ENCODE data around the gene OR10A4. TPM values are rescaled to one million over a fixed set of nuclear protein-coding genes. Genes with fewer than 3 reads are reported as not detected.

The OR10A4 gene
- total and polyA plus RNA-seq, 2 of the 13 experiments (the other 11 are each of a cell fraction or from before 2014, with no cell fraction given): not detected

DNA sequence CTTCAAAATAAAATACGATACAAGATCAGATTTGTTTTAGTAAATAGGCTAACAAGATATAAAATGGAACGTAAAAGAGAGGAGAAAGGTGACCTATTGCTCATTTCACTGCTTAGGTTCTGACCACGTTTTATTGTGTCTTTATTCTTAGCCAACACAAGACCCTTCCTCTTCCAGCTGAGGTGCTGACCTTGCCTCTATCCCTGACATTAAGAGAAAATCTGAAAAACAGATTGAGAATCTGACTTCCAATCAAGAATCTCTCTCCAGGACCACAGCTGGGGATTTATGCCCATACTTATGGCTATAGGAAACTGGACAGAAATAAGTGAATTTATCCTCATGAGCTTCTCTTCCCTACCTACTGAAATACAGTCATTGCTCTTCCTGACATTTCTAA is 31.0 kb upstream of the OR10A4 start, which contains the start of gene OR10A5:
Gene OR10A5 (plus strand): TSS at position 301 of the 400 bp plus-strand sequence. CDS start 0 bp downstream, at position 301.
- 0 out of 2 replicates have a peak, but pooled peaks cover 6% of the 10 kb centered on the region for H3K4me1 ChIP-seq (ENCODE audit: insufficient read depth, low read length)
- no peak within 1 kb of the TSS for H3K4me2 ChIP-seq (ENCODE audit: low read depth, low read length)
- POLR2A ChIA-PET: no interaction called here

More for the DNA sequence above, 31.0 kb upstream of the OR10A4 start, which contains the start of gene OR10A5:
- intact Hi-C loops (cut with micrococcal nuclease; ENCODE audit: unreplicated experiment) (no loop called here), in situ Hi-C loops (cut with HindIII; ENCODE audit: extremely low pct_ligation_motif_present, low pct_unique_long_range_greater_than_20kb) (no loop called here)
- Histone ChIP-seq H3K4me3 (replicated peaks in 1 of 3; ENCODE audit: insufficient read depth in 1 of 3, low read depth in 2 of 3, low read length in 3 of 3) (no peak within 1 kb of the TSS), H3K27me3 (ENCODE audit: control insufficient read depth in 1 of 2, insufficient read depth in 2 of 2, low read length in 2 of 2) (peaks cover 0 to 6% of the 10 kb centered on the region in 2 experiments; a peak in 1 of 5 replicates), H3K79me2 (ENCODE audit: insufficient read depth, low read length) (no peaks in the 10 kb centered on the region), H3K9me3 (ENCODE audit: low read length) (no peaks in the 10 kb centered on the region), H2AFZ (ENCODE audit: low read length) (no peak within 1 kb of the TSS), H3K27ac (ENCODE audit: extremely low read length, insufficient read depth, low read length) (no peak within 1 kb of the TSS), H4K20me1 (ENCODE audit: insufficient read depth, low read length) (no peaks in the 10 kb centered on the region), H3K36me3 (replicated peaks in 1 of 2; ENCODE audit: control insufficient read depth in 1 of 2, insufficient read depth in 2 of 2, low read length in 2 of 2) (no peaks in the 10 kb centered on the region), H3K9ac (ENCODE audit: insufficient read depth, low read depth, low read length) (no peak within 1 kb of the TSS)
- FAIRE-seq: no peak
- CTCF ChIA-PET (ENCODE audit: low intra/inter-chr PET ratio, low total read pairs): no interaction called here
- under 1% methylated on average over 3 of the region's 3 CpGs for WGBS (ENCODE audit: low lambda C conversion rate)
- ATAC-seq: no peak
- DNase-seq (ENCODE audit: low spot score): no peak
- BruUV-seq (replicated peaks): no TSS peak
- TF ChIP-seq SOX5 (CRISPR knock-in tag; IDR thresholded peaks at IDR 0.05; ENCODE audit: borderline replicate concordance) (no peak), KMT2B (CRISPR knock-in tag; IDR thresholded peaks at IDR 0.05) (no peak), GLI4 (CRISPR knock-in tag; IDR thresholded peaks at IDR 0.05; ENCODE audit: borderline replicate concordance) (no peak), TP53 (CRISPR knock-in tag; conservative IDR thresholded peaks at IDR 0.05) (no peak), KDM5A (IDR thresholded peaks at IDR 0.05; ENCODE audit: borderline replicate concordance, low read length) (no peak), ZFP37 (CRISPR knock-in tag; IDR thresholded peaks at IDR 0.05; ENCODE audit: borderline replicate concordance) (no peak), ZNF547 (CRISPR knock-in tag; IDR thresholded peaks at IDR 0.05) (no peak), ZC3H4 (CRISPR knock-in tag; IDR thresholded peaks at IDR 0.05; ENCODE audit: borderline replicate concordance) (no peak), KLF11 (CRISPR knock-in tag; IDR thresholded peaks at IDR 0.05) (no peak), SNAPC2 (CRISPR knock-in tag; IDR thresholded peaks at IDR 0.05) (no peak), HDAC6 (IDR thresholded peaks at IDR 0.05; ENCODE audit: low read depth, low read length) (no peak), HMG20A (CRISPR knock-in tag; IDR thresholded peaks at IDR 0.05; ENCODE audit: borderline replicate concordance) (no peak)
- TF ChIP-seq, protein P1, sequence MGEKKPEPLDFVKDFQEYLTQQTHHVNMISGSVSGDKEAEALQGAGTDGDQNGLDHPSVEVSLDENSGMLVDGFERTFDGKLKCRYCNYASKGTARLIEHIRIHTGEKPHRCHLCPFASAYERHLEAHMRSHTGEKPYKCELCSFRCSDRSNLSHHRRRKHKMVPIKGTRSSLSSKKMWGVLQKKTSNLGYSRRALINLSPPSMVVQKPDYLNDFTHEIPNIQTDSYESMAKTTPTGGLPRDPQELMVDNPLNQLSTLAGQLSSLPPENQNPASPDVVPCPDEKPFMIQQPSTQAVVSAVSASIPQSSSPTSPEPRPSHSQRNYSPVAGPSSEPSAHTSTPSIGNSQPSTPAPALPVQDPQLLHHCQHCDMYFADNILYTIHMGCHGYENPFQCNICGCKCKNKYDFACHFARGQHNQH (CRISPR knock-in tag; IDR thresholded peaks at IDR 0.05): no peak
- TF ChIP-seq, protein P2, sequence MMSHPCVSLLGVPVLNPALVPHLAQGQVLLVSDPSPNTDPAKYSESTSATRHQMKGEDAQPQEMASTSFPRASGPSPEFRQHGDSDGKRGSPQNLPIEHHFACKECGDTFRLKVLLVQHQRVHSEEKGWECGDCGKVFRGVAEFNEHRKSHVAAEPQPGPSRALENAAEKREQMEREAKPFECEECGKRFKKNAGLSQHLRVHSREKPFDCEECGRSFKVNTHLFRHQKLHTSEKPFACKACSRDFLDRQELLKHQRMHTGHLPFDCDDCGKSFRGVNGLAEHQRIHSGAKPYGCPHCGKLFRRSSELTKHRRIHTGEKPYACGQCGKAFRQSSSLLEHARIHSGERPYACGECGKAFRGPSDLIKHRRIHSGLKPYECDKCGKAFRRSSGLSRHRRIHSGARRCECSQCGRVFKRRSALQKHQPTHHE (CRISPR knock-in tag; IDR thresholded peaks at IDR 0.05; ENCODE audit: borderline replicate concordance): no peak
- TF ChIP-seq, protein P3, sequence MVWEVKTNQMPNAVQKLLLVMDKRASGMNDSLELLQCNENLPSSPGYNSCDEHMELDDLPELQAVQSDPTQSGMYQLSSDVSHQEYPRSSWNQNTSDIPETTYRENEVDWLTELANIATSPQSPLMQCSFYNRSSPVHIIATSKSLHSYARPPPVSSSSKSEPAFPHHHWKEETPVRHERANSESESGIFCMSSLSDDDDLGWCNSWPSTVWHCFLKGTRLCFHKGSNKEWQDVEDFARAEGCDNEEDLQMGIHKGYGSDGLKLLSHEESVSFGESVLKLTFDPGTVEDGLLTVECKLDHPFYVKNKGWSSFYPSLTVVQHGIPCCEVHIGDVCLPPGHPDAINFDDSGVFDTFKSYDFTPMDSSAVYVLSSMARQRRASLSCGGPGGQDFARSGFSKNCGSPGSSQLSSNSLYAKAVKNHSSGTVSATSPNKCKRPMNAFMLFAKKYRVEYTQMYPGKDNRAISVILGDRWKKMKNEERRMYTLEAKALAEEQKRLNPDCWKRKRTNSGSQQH (CRISPR knock-in tag; IDR thresholded peaks at IDR 0.05; ENCODE audit: low read depth): no peak

All from HepG2 (cell line).